Lower leg skin (tissue), 3 donors: ENCODE data around the gene MFN1.

Source experiments
- POLR2A ChIP-seq, 2 donors: fragments of 450-650 bp; IDR thresholded peaks; one replicate each; pipeline ENCODE4 v1.6.1; 2016 to 2017; ENCODE audit warnings: antibody characterized with exemption in 2 of 2, mild to moderate bottlenecking in 1 of 2, moderate library complexity in 1 of 2
- TF ChIP-seq, protein P1 (sequence below), 3 donors: fragments of 450-650 bp; IDR thresholded peaks; one replicate each; pipeline ENCODE4 v1.5.1; 2016; ENCODE audit warnings: antibody characterized with exemption in 3 of 3, mild to moderate bottlenecking in 3 of 3, moderate library complexity in 2 of 3

DNA sequence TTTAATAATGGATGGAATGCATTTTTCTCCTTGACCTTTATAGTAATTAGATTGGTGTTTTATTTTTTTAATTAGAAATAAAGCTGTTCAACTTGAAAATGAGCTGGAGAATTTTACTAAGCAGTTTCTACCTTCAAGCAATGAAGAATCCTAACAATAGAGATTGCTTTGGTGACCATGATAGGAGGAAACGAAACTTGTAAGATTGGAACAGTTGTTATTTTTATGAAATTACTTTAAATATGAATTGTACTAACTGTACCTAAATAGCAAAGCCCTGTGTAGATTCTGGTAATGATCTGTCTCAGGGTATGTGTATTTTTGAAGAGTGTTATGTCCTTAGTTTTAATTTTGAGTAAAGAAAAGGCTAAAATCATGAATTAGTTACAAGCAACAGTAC is 44.4 kb downstream of the MFN1 start:
- TF ChIP-seq, protein P1, sequence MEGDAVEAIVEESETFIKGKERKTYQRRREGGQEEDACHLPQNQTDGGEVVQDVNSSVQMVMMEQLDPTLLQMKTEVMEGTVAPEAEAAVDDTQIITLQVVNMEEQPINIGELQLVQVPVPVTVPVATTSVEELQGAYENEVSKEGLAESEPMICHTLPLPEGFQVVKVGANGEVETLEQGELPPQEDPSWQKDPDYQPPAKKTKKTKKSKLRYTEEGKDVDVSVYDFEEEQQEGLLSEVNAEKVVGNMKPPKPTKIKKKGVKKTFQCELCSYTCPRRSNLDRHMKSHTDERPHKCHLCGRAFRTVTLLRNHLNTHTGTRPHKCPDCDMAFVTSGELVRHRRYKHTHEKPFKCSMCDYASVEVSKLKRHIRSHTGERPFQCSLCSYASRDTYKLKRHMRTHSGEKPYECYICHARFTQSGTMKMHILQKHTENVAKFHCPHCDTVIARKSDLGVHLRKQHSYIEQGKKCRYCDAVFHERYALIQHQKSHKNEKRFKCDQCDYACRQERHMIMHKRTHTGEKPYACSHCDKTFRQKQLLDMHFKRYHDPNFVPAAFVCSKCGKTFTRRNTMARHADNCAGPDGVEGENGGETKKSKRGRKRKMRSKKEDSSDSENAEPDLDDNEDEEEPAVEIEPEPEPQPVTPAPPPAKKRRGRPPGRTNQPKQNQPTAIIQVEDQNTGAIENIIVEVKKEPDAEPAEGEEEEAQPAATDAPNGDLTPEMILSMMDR (IDR thresholded peaks at IDR 0.05) = no peak
- no peak for TF ChIP-seq POLR2A (IDR thresholded peaks at IDR 0.05)
